Transverse colon (tissue), 4 donors: Measurements from ENCODE around the gene PTPDC1.

Experiments
- CTCF ChIP-seq, 5 experiments: fragments of 200-600 bp in 3 of 5; fragments of 450-650 bp in 2 of 5; sonication (generic) in 3 of 5; IDR thresholded peaks; 1 replicate in 2 of 5; 2 replicates in 3 of 5; pipeline ENCODE4 v1.5.1; 2016 to 2017; ENCODE audit warnings: antibody characterized with exemption in 5 of 5, inconsistent platforms in 3 of 5, mild to moderate bottlenecking in 2 of 5, moderate library complexity in 1 of 5
- EP300 ChIP-seq: sonication (generic); formaldehyde crosslinking; IDR thresholded peaks from one replicate; pipeline ENCODE4 v1.6.1; 2017; ENCODE audit warnings: antibody characterized with exemption, low read depth
- POLR2A ChIP-seq: fragments of 450-650 bp; IDR thresholded peaks from one replicate; pipeline ENCODE4 v1.6.1; 2016; ENCODE audit warnings: antibody characterized with exemption, mild to moderate bottlenecking, moderate library complexity
- POLR2AphosphoS5 ChIP-seq, 3 donors: sonication (generic); formaldehyde crosslinking; IDR thresholded peaks; one replicate each; pipeline ENCODE4 v1.6.1; 2016; ENCODE audit warnings: antibody characterized with exemption in 3 of 3

- no peak for TF ChIP-seq CTCF (IDR thresholded peaks at IDR 0.05)
- TF ChIP-seq POLR2A = no peak
- TF ChIP-seq EP300 = no peak
- no peak for TF ChIP-seq POLR2AphosphoS5 (IDR thresholded peaks at IDR 0.05)
These were observed 36.7 kb downstream of the PTPDC1 start for GRCh38 chr9:94120854-94121376.
